IMR-90 (cell line): Measurements from ENCODE around the gene GRIA3. TPM values are rescaled to one million over a fixed set of nuclear protein-coding genes. Genes with fewer than 3 reads are reported as not detected.

ENCODE experiments used
- ATAC-seq: fragments of 200-7000 bp; cut with Tn5 transposase; 2 replicates; pipeline ENCODE4 v1.9.1; 2020; ENCODE audit warnings: low read depth, mild to moderate bottlenecking, moderate library complexity
- BruUV-seq: library from RNA; stranded (reverse); fragments of 400-500 nt; replicated peaks from 2 replicates; lab custom pipeline; 2021; lab: Mats Ljungman, UMichigan
- CTCF ChIA-PET: fragments of 300-600 bp; formaldehyde crosslinking; extraction: SDS; loops from one replicate; lab custom pipeline; 2021; ENCODE audit warnings: antibody characterized with exemption; lab: Yijun Ruan, JAX
- POLR2A ChIA-PET: fragments of 300-600 bp; sonication (Branson Sonifier 250); formaldehyde crosslinking; loops from one replicate; lab custom pipeline; 2022; ENCODE audit warnings: antibody characterized with exemption; ENCODE audit not compliant: unreplicated experiment; lab: Charles Lee
- DNase-seq: peaks from one replicate; pipeline ENCODE4 v3.0.0; 2013
- H2AFZ ChIP-seq: replicated peaks from 2 replicates; pipeline ENCODE3; 2013; ENCODE audit warnings: low read length, mild to moderate bottlenecking; ENCODE audit not compliant: poor library complexity
- H2AK5ac ChIP-seq: 2 replicates; pipeline ENCODE4 v1.6.1; 2013; ENCODE audit warnings: low read depth, low read length, inconsistent platforms
- H2AK9ac ChIP-seq: replicated peaks from 2 replicates; pipeline ENCODE3; 2013; ENCODE audit warnings: mild to moderate bottlenecking, low read depth, low read length, moderate library complexity; ENCODE audit not compliant: poor library complexity
- H2BK120ac ChIP-seq: 2 replicates; pipeline ENCODE4 v1.6.1; 2013; ENCODE audit warnings: low read depth, low read length, inconsistent platforms
- H2BK15ac ChIP-seq: 3 replicates; pipeline ENCODE4 v1.6.1; 2013; ENCODE audit warnings: low read depth, low read length, inconsistent platforms
- H2BK20ac ChIP-seq: 2 replicates; pipeline ENCODE4 v1.6.1; 2013; ENCODE audit warnings: low read depth, mild to moderate bottlenecking, inconsistent platforms, low read length, moderate library complexity
- H2BK5ac ChIP-seq: 2 replicates; pipeline ENCODE4 v1.6.1; 2013; ENCODE audit warnings: mild to moderate bottlenecking, low read depth, low read length, inconsistent platforms; ENCODE audit not compliant: poor library complexity, severe bottlenecking
- H3K14ac ChIP-seq: replicated peaks from 2 replicates; pipeline ENCODE4 v1.6.1; 2013; ENCODE audit warnings: low read depth, low read length, inconsistent platforms
- H3K18ac ChIP-seq: 2 replicates; pipeline ENCODE4 v1.6.1; 2013; ENCODE audit warnings: low read depth, low read length, control low read depth
- H3K23ac ChIP-seq: 2 replicates; pipeline ENCODE4 v1.6.1; 2013; ENCODE audit warnings: low read depth, low read length, inconsistent platforms
- H3K27ac ChIP-seq: 2 replicates; pipeline ENCODE4 v1.5.1; 2013; ENCODE audit warnings: mild to moderate bottlenecking, control low read depth, low read length; ENCODE audit not compliant: insufficient read depth
- H3K27me3 ChIP-seq: 2 replicates; pipeline ENCODE4 v1.6.1; 2013; ENCODE audit warnings: low read length; ENCODE audit not compliant: control insufficient read depth, insufficient read depth
- H3K36me3 ChIP-seq: 2 replicates; pipeline ENCODE4 v1.6.1; 2013; ENCODE audit warnings: low read length, mixed read lengths; ENCODE audit not compliant: control insufficient read depth, insufficient read depth
- H3K4ac ChIP-seq: 2 replicates; pipeline ENCODE4 v1.6.1; 2013; ENCODE audit warnings: low read depth, low read length, inconsistent platforms
- H3K4me1 ChIP-seq: 2 replicates; pipeline ENCODE4 v1.6.1; 2013; ENCODE audit warnings: low read length, mixed read lengths; ENCODE audit not compliant: control insufficient read depth, insufficient read depth
- H3K4me2 ChIP-seq: 2 replicates; pipeline ENCODE4 v1.6.1; 2013; ENCODE audit warnings: low read depth, mild to moderate bottlenecking, control low read depth, low read length, moderate library complexity
- H3K4me3 ChIP-seq: 2 replicates; pipeline ENCODE4 v1.5.1; 2013; ENCODE audit warnings: low read depth, mild to moderate bottlenecking, control low read depth, low read length, moderate library complexity; ENCODE audit not compliant: insufficient read depth
- H3K56ac ChIP-seq: 2 replicates; pipeline ENCODE4 v1.6.1; 2013; ENCODE audit warnings: low read length, inconsistent platforms; ENCODE audit not compliant: insufficient read depth; ENCODE audit errors: extremely low read depth
- H3K79me1 ChIP-seq, 2 experiments: 2 replicates each; pipeline ENCODE4 v1.6.1; 2013; ENCODE audit warnings: low read length in 2 of 2, inconsistent platforms in 1 of 2, low read depth in 1 of 2
- H3K9ac ChIP-seq: 2 replicates; pipeline ENCODE4 v1.6.1; 2013; ENCODE audit warnings: low read depth, low read length, control low read depth
- H3K9me1 ChIP-seq: 2 replicates; pipeline ENCODE4 v1.6.1; 2013; ENCODE audit warnings: low read length, inconsistent platforms; ENCODE audit not compliant: insufficient read depth
- H3K9me3 ChIP-seq: 2 replicates; pipeline ENCODE4 v1.6.1; 2013; ENCODE audit warnings: low read length; ENCODE audit not compliant: control insufficient read depth, insufficient read depth
- H4K20me1 ChIP-seq: 2 replicates; pipeline ENCODE4 v1.6.1; 2013; ENCODE audit warnings: low read length, inconsistent platforms; ENCODE audit not compliant: insufficient read depth
- H4K5ac ChIP-seq: 2 replicates; pipeline ENCODE4 v1.6.1; 2013; ENCODE audit warnings: mild to moderate bottlenecking, low read depth, low read length, control low read depth
- H4K8ac ChIP-seq, 2 experiments: 2 replicates each; pipeline ENCODE4 v1.6.1; 2013; ENCODE audit warnings: low read depth in 2 of 2, low read length in 2 of 2, control low read depth in 1 of 2, inconsistent platforms in 1 of 2
- H4K91ac ChIP-seq: 2 replicates; pipeline ENCODE4 v1.6.1; 2013; ENCODE audit warnings: low read depth, low read length, inconsistent platforms; ENCODE audit not compliant: insufficient read depth
- CEBPB ChIP-seq: IDR thresholded peaks from 2 replicates; pipeline ENCODE4 v1.6.1; 2012; ENCODE audit warnings: low read depth, low read length, improper control_type of control experiment
- MAFK ChIP-seq: IDR thresholded peaks from 2 replicates; pipeline ENCODE4 v1.6.1; 2012; ENCODE audit warnings: low read depth, low read length, improper control_type of control experiment
- MAZ ChIP-seq: IDR thresholded peaks from 2 replicates; pipeline ENCODE4 v1.6.1; 2012; ENCODE audit warnings: low read depth, mild to moderate bottlenecking, low read length, improper control_type of control experiment, moderate library complexity, borderline replicate concordance
- MXI1 ChIP-seq: IDR thresholded peaks from 2 replicates; pipeline ENCODE4 v1.6.1; 2012; ENCODE audit warnings: low read depth, mild to moderate bottlenecking, low read length, moderate library complexity, borderline replicate concordance
- POLR2A ChIP-seq: IDR thresholded peaks from 2 replicates; pipeline ENCODE4 v1.6.1; 2012; ENCODE audit warnings: mild to moderate bottlenecking, low read depth, low read length
- RAD21 ChIP-seq: IDR thresholded peaks from 2 replicates; pipeline ENCODE4 v1.6.1; 2012; ENCODE audit warnings: low read length, improper control_type of control experiment
- RCOR1 ChIP-seq: IDR thresholded peaks from 2 replicates; pipeline ENCODE4 v1.6.1; 2012; ENCODE audit warnings: mild to moderate bottlenecking, low read length, improper control_type of control experiment; ENCODE audit not compliant: insufficient replicate concordance
- RFX5 ChIP-seq: IDR thresholded peaks from 2 replicates; pipeline ENCODE4 v1.8.0; 2012; ENCODE audit warnings: low read depth, mild to moderate bottlenecking, low read length, moderate library complexity
- SMC3 ChIP-seq: fragments of 150-350 bp; IDR thresholded peaks from 2 replicates; pipeline ENCODE4 v1.6.1; 2016; ENCODE audit warnings: low read depth, mild to moderate bottlenecking, antibody characterized with exemption, low read length, moderate library complexity
- WGBS, 2 experiments: methylation state at CpG; one replicate each; pipeline versions ENCODE4 v1.1.5 to v1.1.7; 2013; ENCODE audit warnings: missing lambda C conversion rate in 2 of 2; ENCODE audit not compliant: insufficient read length in 1 of 2; ENCODE audit errors: extremely low coverage in 2 of 2; 5-methylcytosine and 5-hydroxymethylcytosine counted together
- dilution Hi-C: fragments of 300-500 bp; cut with HindIII; formaldehyde crosslinking; loops from one replicate; pipeline ENCODE4 v1.14.3; 2018; ENCODE audit warnings: low sequenced_read_pairs; ENCODE audit not compliant: unreplicated experiment
- in situ Hi-C: fragments of 300-500 bp; cut with MboI; formaldehyde crosslinking; loops from 3 replicates; pipeline ENCODE4 v1.14.3; 2019; ENCODE audit warnings: low sequenced_read_pairs, inconsistent platforms, mixed read lengths
- intact Hi-C: fragments of 100-400 bp; cut with micrococcal nuclease; formaldehyde crosslinking; loops from 2 replicates; pipeline ENCODE4 v1.10.0; 2022
- polyA plus RNA-seq, 3 experiments: library from polyadenylated mRNA; depleted of rRNA; stranded (reverse); fragments of >200 nt; gene quantifications; 2 replicates each; pipeline ENCODE4 v1.2.3, GENCODE V29; 2012; ENCODE audit warnings: low replicate concordance in 1 of 3
- total RNA-seq: library from RNA; depleted of rRNA; stranded (reverse); fragments of >200 nt; gene quantifications from 2 replicates; pipeline ENCODE4 v1.2.3, GENCODE V29; 2012
- TF ChIP-seq, protein P1 (sequence below): fragments of 150-350 bp; IDR thresholded peaks from 2 replicates; pipeline ENCODE4 v1.6.1; 2017; ENCODE audit warnings: mild to moderate bottlenecking, antibody characterized with exemption, low read length, low read depth
- TF ChIP-seq, protein P2 (sequence below): fragments of 150-350 bp; IDR thresholded peaks from 2 replicates; pipeline ENCODE4 v1.6.1; 2016; ENCODE audit warnings: low read depth, mild to moderate bottlenecking, low read length, moderate library complexity, borderline replicate concordance

Gene GRIA3
- total and polyA plus RNA-seq, 2 of the 4 experiments (the other 2 are of a cell fraction), result not detected

GRCh38 chrX:123185721-123186120 lies 1.6 kb downstream of the GRIA3 start:
- TF ChIP-seq POLR2A (no peak), MAFK (no peak), RAD21 (no peak), CEBPB (no peak), RFX5 (no peak), MXI1 (no peak), SMC3 (no peak), RCOR1 (no peak), MAZ (no peak)
- TF ChIP-seq, protein P1, sequence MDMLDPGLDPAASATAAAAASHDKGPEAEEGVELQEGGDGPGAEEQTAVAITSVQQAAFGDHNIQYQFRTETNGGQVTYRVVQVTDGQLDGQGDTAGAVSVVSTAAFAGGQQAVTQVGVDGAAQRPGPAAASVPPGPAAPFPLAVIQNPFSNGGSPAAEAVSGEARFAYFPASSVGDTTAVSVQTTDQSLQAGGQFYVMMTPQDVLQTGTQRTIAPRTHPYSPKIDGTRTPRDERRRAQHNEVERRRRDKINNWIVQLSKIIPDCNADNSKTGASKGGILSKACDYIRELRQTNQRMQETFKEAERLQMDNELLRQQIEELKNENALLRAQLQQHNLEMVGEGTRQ, result no peak
- TF ChIP-seq, protein P2, sequence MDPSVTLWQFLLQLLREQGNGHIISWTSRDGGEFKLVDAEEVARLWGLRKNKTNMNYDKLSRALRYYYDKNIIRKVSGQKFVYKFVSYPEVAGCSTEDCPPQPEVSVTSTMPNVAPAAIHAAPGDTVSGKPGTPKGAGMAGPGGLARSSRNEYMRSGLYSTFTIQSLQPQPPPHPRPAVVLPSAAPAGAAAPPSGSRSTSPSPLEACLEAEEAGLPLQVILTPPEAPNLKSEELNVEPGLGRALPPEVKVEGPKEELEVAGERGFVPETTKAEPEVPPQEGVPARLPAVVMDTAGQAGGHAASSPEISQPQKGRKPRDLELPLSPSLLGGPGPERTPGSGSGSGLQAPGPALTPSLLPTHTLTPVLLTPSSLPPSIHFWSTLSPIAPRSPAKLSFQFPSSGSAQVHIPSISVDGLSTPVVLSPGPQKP, result no peak
- ChIA-PET POLR2A (no interaction called here), CTCF (no interaction called here)
- ATAC-seq (no peak), DNase-seq (no peak)
- no peaks in the 10 kb centered on the region for H4K20me1 ChIP-seq
- H3K14ac ChIP-seq, result no peak overlapping the region
- no peak overlapping the region for H4K5ac ChIP-seq
- no peaks in the 10 kb centered on the region for H3K79me1 ChIP-seq
- H2AK5ac ChIP-seq, result no peak overlapping the region
- H2BK15ac ChIP-seq, result no peak overlapping the region
- no peaks in the 10 kb centered on the region for H3K4me1 ChIP-seq
- no peak overlapping the region for H2BK5ac ChIP-seq
- in situ Hi-C loops, result no loop called here
- H2BK20ac ChIP-seq, result no peak overlapping the region
- dilution Hi-C loops, result no loop called here
- H2AK9ac ChIP-seq, result no peak overlapping the region
- no peaks in the 10 kb centered on the region for H3K9me1 ChIP-seq
- BruUV-seq, result no TSS peak
- intact Hi-C loops, result no loop called here
- H3K36me3 ChIP-seq, result no peaks in the 10 kb centered on the region
- H3K4me3 ChIP-seq, result no peak overlapping the region
- no peak overlapping the region for H3K4me2 ChIP-seq
- H3K27ac ChIP-seq, result no peak overlapping the region
- H2BK120ac ChIP-seq, result no peak overlapping the region
- H3K23ac ChIP-seq, result no peak overlapping the region
- no peak overlapping the region for H3K4ac ChIP-seq
- no peak overlapping the region for H4K91ac ChIP-seq
- H3K56ac ChIP-seq, result no peak overlapping the region
- H3K27me3 ChIP-seq, result no peaks in the 10 kb centered on the region
- H4K8ac ChIP-seq, result no peak overlapping the region
- H3K9ac ChIP-seq, result no peak overlapping the region
- no peak overlapping the region for H3K18ac ChIP-seq
- H2AFZ ChIP-seq, result no peak overlapping the region
- WGBS, 2 experiments, result 20% methylated on average over 1 of the region's 9 CpGs; no CpG with 5 or more reads in 1 of the 2 experiments
- no peaks in the 10 kb centered on the region for H3K9me3 ChIP-seq
